Left ventricle myocardium inferior (tissue), 1 donor: ENCODE data around the gene ADCY9. TPM values are rescaled to one million over a fixed set of nuclear protein-coding genes. Genes with fewer than 3 reads are reported as not detected.

Experiments used
- DNase-seq: peaks from one replicate; pipeline ENCODE4 v3.0.0-alpha.2; 2020
- H3K27ac ChIP-seq: fragments of 200-600 bp; replicated peaks from 2 replicates; pipeline ENCODE4 v1.8.0; 2021
- H3K27me3 ChIP-seq: fragments of 200-600 bp; 2 replicates; pipeline ENCODE4 v1.8.0; 2021; ENCODE audit warnings: low read depth
- H3K36me3 ChIP-seq: fragments of 200-600 bp; 2 replicates; pipeline ENCODE4 v1.8.0; 2021
- H3K4me1 ChIP-seq: fragments of 200-600 bp; 2 replicates; pipeline ENCODE4 v1.8.0; 2021
- H3K4me3 ChIP-seq: fragments of 200-600 bp; 2 replicates; pipeline ENCODE4 v1.8.0; 2021; ENCODE audit warnings: mild to moderate bottlenecking, moderate library complexity
- H3K9me3 ChIP-seq: fragments of 200-600 bp; replicated peaks from 2 replicates; pipeline ENCODE4 v1.8.0; 2021
- intact Hi-C: fragments of 100-400 bp; cut with micrococcal nuclease; formaldehyde crosslinking; loops from one replicate; pipeline ENCODE4 v1.11.0; 2022
- total RNA-seq: library from RNA; stranded (reverse); fragmentation: NEBNext Ultra II Directional; extraction: Animal tissue kit (Norgen Biotek cat#: 25700); gene quantifications from one replicate; pipeline ENCODE4 v1.2.1, GENCODE V29; 2021
- TF ChIP-seq, protein P1 (sequence below): fragments of 200-600 bp; IDR thresholded peaks from 2 replicates; pipeline ENCODE4 v1.8.0; 2021; ENCODE audit warnings: antibody characterized with exemption, mild to moderate bottlenecking, borderline replicate concordance
- donor health status: DM: no; HTN: yes; CAD: no; lungs with severe emphysema.

ADCY9 gene
- total RNA-seq, 1 donor from 2014 or later, result 44.3 TPM

DNA sequence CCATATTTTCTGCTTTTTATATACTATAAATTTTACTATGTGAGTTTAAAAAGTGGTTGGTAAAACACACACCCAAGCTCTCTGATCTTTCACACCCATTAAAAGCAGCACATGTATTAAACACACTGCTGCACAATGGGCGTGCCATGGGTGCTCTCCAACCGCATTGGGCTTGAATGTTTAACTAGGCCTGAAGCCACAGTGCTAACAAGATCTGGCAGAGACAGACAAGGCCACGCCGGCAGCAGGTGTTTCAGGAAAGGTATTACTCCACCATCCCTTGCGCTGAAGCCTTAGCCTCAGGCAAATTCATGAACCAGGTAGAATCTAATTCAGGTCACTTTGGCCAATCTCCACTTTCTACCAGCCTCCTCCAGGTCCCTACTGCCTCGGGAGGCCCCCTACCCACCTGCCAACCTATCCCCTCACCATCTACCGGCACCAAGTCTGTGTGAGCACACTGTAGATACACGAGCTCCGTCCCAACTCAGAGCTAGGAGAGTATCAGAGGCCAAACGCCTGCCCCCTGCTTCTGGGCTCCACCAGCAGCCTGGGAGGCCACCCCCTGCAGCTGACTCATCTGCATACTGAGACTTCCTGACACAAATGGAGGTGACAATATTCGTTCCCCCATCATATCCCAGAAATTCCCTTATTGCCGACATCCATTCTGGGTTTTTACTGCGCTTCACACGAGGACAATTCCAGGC lies 95.0 kb downstream of the ADCY9 start:
- Histone ChIP-seq H3K27me3 (no peaks in the 10 kb centered on the region), H3K27ac (no peak overlapping the region), H3K4me1 (peaks cover 32% of the 10 kb centered on the region), H3K4me3 (no peak overlapping the region), H3K36me3 (no peaks in the 10 kb centered on the region), H3K9me3 (no peaks in the 10 kb centered on the region)
- intact Hi-C loops, result no loop called here
- TF ChIP-seq, protein P1, sequence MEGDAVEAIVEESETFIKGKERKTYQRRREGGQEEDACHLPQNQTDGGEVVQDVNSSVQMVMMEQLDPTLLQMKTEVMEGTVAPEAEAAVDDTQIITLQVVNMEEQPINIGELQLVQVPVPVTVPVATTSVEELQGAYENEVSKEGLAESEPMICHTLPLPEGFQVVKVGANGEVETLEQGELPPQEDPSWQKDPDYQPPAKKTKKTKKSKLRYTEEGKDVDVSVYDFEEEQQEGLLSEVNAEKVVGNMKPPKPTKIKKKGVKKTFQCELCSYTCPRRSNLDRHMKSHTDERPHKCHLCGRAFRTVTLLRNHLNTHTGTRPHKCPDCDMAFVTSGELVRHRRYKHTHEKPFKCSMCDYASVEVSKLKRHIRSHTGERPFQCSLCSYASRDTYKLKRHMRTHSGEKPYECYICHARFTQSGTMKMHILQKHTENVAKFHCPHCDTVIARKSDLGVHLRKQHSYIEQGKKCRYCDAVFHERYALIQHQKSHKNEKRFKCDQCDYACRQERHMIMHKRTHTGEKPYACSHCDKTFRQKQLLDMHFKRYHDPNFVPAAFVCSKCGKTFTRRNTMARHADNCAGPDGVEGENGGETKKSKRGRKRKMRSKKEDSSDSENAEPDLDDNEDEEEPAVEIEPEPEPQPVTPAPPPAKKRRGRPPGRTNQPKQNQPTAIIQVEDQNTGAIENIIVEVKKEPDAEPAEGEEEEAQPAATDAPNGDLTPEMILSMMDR, result no peak
- DNase-seq, result no peak

DNA sequence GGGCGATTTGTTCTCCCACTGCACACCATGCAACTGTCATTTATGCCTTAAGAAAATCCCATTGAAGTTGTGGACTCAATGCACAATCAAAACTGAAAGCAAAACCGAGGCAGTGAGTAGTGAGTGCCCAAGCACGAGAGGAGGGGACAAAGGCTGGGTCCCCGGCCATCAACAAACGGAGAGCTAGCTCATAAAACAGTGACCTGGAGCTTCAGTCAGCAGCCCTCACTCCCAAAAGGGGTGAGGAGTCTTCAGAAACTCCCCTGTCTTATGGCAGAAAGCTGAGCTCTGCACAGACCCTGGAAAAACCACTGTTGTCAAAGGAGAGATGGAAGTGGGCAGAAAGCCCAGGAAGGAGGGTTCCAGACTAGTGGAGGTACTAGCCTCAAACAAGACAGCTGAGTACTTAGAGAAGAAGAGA lies 96.9 kb downstream of the ADCY9 start:
- Histone ChIP-seq H3K27me3 (no peaks in the 10 kb centered on the region), H3K27ac (peak overlapping the region; percentile 71), H3K9me3 (no peaks in the 10 kb centered on the region), H3K4me1 (peaks cover 19% of the 10 kb centered on the region), H3K4me3 (peak overlapping the region; percentile 60), H3K36me3 (no peaks in the 10 kb centered on the region)
- intact Hi-C loops, result no loop called here
- TF ChIP-seq, protein P1, result no peak
- DNase-seq, result no peak

DNA sequence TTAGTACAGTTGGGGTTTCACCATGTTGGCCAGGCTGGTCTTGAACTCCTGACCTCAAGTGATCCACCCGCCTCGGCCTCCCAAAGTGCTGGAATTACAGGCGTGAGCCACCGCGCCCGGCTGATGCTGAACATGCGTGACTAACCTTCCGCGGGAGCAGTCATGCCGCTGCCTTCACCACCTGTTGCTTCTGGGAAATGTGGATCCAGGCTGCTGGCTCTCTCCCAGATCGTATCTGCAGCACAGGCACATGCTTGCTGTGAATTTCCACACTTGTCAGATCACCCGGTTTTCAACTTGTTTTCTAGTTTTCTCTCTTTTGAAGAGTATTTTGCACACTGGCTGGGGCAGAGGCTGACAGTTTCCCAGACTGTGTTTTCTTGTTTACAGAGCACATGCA lies 97.9 kb downstream of the ADCY9 start:
- Histone ChIP-seq H3K9me3 (no peaks in the 10 kb centered on the region), H3K4me1 (peaks cover 18% of the 10 kb centered on the region), H3K27me3 (no peaks in the 10 kb centered on the region), H3K4me3 (no peak overlapping the region), H3K36me3 (no peaks in the 10 kb centered on the region), H3K27ac (peak overlapping the region; percentile 18)
- intact Hi-C loops, result no loop called here
- no peak for DNase-seq
- TF ChIP-seq, protein P1, result no peak

DNA sequence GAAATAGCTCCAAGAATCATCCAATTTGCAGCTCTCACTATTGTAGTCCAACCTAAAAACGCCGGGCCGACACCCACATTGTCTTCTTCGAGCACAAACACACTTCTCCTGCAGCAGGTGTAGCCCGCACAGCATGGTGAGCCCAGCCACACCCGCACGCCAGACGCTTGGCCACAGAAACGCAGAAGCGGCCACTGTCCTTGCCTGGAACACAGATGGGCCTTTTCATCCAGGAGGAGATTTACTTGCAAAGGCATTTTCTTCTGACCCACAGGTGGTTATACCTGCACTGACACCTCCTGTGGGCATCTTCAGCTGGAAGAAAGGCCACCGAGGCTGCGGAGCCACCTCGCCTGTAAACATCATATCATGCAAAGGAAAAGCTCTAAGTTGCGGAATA lies 98.4 kb downstream of the ADCY9 start:
- Histone ChIP-seq H3K4me1 (peaks cover 22% of the 10 kb centered on the region), H3K27me3 (no peaks in the 10 kb centered on the region), H3K36me3 (no peaks in the 10 kb centered on the region), H3K27ac (no peak overlapping the region), H3K9me3 (no peaks in the 10 kb centered on the region), H3K4me3 (no peak overlapping the region)
- DNase-seq, result no peak
- intact Hi-C loops, result no loop called here
- TF ChIP-seq, protein P1, result no peak

DNA sequence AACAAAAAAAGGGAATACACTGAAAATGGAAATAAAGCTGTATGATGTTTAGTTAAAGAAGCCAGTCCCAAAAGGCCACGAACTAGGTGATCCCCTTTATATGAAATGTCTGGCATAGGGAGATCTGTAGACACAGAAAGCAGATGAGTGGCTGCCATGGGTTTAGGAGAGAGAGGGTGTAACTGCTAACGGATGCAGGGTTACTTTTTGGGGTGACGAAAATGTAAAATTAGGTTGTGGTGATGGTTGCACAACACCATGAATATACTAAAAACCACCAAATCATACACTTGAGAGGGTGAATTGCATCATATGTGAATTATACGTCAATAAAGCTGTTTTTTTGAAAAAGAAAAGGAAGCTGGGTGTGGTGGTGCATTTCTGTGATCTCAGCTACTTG lies 99.6 kb downstream of the ADCY9 start:
- Histone ChIP-seq H3K4me3 (no peak overlapping the region), H3K4me1 (peaks cover 25% of the 10 kb centered on the region), H3K27ac (no peak overlapping the region), H3K36me3 (no peaks in the 10 kb centered on the region), H3K27me3 (no peaks in the 10 kb centered on the region), H3K9me3 (no peaks in the 10 kb centered on the region)
- DNase-seq, result no peak
- intact Hi-C loops, result no loop called here
- TF ChIP-seq, protein P1, result no peak

DNA sequence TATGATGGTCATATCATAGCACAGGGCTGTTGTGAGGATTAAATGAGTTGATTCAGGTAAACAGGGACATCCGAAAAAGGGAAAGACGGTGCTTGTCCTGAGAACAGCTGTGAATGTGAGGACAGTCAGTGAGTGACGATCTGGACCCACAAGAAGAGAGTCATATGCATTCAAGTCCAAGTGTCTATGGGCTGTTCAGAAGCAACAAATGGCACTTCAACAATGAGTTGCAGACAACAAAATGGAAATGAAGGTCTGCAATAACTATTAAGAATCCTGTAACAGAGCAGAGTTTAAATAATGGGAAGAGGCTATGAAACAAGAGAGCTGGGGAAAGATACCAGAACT lies 100.3 kb downstream of the ADCY9 start:
- intact Hi-C loops, result no loop called here
- no peaks in the 10 kb centered on the region for H3K9me3 ChIP-seq
- H3K27me3 ChIP-seq, result no peaks in the 10 kb centered on the region
- TF ChIP-seq, protein P1, result no peak
- no peaks in the 10 kb centered on the region for H3K36me3 ChIP-seq
- no peak overlapping the region for H3K27ac ChIP-seq
- no peak for DNase-seq
- H3K4me1 ChIP-seq, result peaks cover 30% of the 10 kb centered on the region
- H3K4me3 ChIP-seq, result no peak overlapping the region
